CD4-positive, alpha-beta memory T cell (primary cell): Measurements from ENCODE around the gene SH3GL2. TPM values are rescaled to one million over a fixed set of nuclear protein-coding genes. Genes with fewer than 3 reads are reported as not detected.

Experiments
- CTCF ChIA-PET: fragments of 350-600 bp; sonication (Branson Sonifier 250); formaldehyde crosslinking; loops from one replicate; lab custom pipeline; 2021; ENCODE audit warnings: inconsistent platforms; ENCODE audit not compliant: partially characterized antibody; lab: Charles Lee
- POLR2A ChIA-PET: fragments of 350-600 bp; sonication (Branson Sonifier 250); formaldehyde crosslinking; loops from one replicate; lab custom pipeline; 2021; ENCODE audit not compliant: partially characterized antibody; lab: Charles Lee
- DNase-seq, 5 donors: peaks; one replicate each; pipeline versions ENCODE4 v3.0.0 to v3.0.0-alpha.2; 2020 to 2022; ENCODE audit warnings: mixed read lengths in 1 of 5
- H3K27ac ChIP-seq: one replicate; pipeline ENCODE4 v1.7.0; 2013; ENCODE audit warnings: low read depth, low read length
- H3K27me3 ChIP-seq: 2 replicates; pipeline ENCODE4 v1.7.0; 2013; ENCODE audit warnings: mild to moderate bottlenecking, low read length, moderate library complexity; ENCODE audit not compliant: insufficient read depth
- H3K36me3 ChIP-seq: 2 replicates; pipeline ENCODE4 v1.7.0; 2013; ENCODE audit warnings: mild to moderate bottlenecking, low read length, moderate library complexity; ENCODE audit not compliant: insufficient read depth
- H3K4me1 ChIP-seq: 2 replicates; pipeline ENCODE4 v1.7.0; 2013; ENCODE audit warnings: mild to moderate bottlenecking, low read length, moderate library complexity; ENCODE audit not compliant: insufficient read depth
- H3K4me3 ChIP-seq, 2 donors: one replicate each; pipeline ENCODE4 v1.7.0; 2013; ENCODE audit warnings: low read length in 2 of 2, mild to moderate bottlenecking in 1 of 2
- H3K9me3 ChIP-seq, 2 donors: one replicate each; pipeline ENCODE4 v1.7.0; 2013; ENCODE audit warnings: low read length in 2 of 2, control low read depth in 1 of 2; ENCODE audit not compliant: control insufficient read depth in 1 of 2
- H3K27ac Mint-ChIP-seq, 7 donors: one replicate each; pipeline ENCODE4 v1.8.0; 2020 to 2021; ENCODE audit warnings: mixed read lengths in 7 of 7, mild to moderate bottlenecking in 6 of 7, inconsistent platforms in 3 of 7, moderate library complexity in 3 of 7
- H3K27me3 Mint-ChIP-seq, 2 donors: one replicate each; pipeline ENCODE4 v1.8.0; 2020 to 2021; ENCODE audit warnings: mixed read lengths in 2 of 2
- H3K36me3 Mint-ChIP-seq, 2 donors: one replicate each; pipeline ENCODE4 v1.8.0; 2020 to 2021; ENCODE audit warnings: mixed read lengths in 2 of 2, inconsistent platforms in 1 of 2, mild to moderate bottlenecking in 1 of 2
- H3K4me1 Mint-ChIP-seq, 4 donors: one replicate each; pipeline ENCODE4 v1.8.0; 2020 to 2021; ENCODE audit warnings: mixed read lengths in 4 of 4, mild to moderate bottlenecking in 1 of 4
- H3K4me3 Mint-ChIP-seq, 8 donors: one replicate each; pipeline ENCODE4 v1.8.0; 2020 to 2021; ENCODE audit warnings: mixed read lengths in 8 of 8, mild to moderate bottlenecking in 7 of 8, moderate library complexity in 6 of 8, inconsistent platforms in 3 of 8
- H3K9me3 Mint-ChIP-seq, 8 donors: one replicate each; pipeline ENCODE4 v1.8.0; 2020 to 2021; ENCODE audit warnings: mixed read lengths in 8 of 8, mild to moderate bottlenecking in 5 of 8, inconsistent platforms in 3 of 8, moderate library complexity in 1 of 8
- intact Hi-C: fragments of 100-400 bp; cut with micrococcal nuclease; formaldehyde crosslinking; loops from one replicate; pipeline ENCODE4 v1.15.1; 2023
- polyA plus RNA-seq, 2 donors: library from polyadenylated mRNA; unstranded; fragments of 300-500 nt; fragmentation: Illumina TruSeq; gene quantifications; one replicate each; pipeline ENCODE4 v1.2.3, GENCODE V29; 2021
- total RNA-seq, 2 experiments: library from RNA; stranded (reverse); gene quantifications; one replicate each; pipeline ENCODE4 v1.2.3, GENCODE V29; 2021

The SH3GL2 gene
- total and polyA plus RNA-seq, 4 experiments from 2014 or later: not detected

DNA sequence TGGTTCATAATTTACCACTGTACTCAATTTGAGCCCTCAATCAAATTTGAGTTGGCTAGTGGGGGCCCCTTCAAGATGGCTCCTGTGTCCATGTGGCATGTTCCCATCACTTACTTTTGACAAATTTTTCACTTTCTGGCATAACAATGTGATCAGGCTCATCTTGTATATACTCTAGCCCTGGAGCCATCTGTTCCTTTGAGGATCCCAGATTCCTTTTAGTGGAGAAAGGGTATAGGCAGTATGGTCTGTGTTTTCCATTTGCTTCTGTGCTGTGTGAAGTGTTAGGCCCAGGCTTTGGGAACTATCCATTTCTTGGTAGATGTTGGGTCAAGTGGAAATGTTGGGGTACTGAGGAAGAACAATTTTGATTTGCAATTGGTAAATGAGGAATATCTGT is 45.7 kb downstream of the SH3GL2 start:
- Histone ChIP-seq H3K27me3 (no peaks in the 10 kb centered on the region), H3K36me3 (no peaks in the 10 kb centered on the region), H3K27ac (no peak overlapping the region), H3K4me3 (no peak overlapping the region), H3K4me1 (no peaks in the 10 kb centered on the region), H3K9me3 (no peaks in the 10 kb centered on the region)
- ChIA-PET POLR2A (no interaction called here), CTCF (no interaction called here)
- Mint-ChIP-seq H3K4me3 (no peak overlapping the region), H3K27ac (no peak overlapping the region), H3K27me3 (no peaks in the 10 kb centered on the region), H3K9me3 (peaks cover 0 to 19% (median 7%) of the 10 kb centered on the region in 8 donors), H3K36me3 (no peaks in the 10 kb centered on the region), H3K4me1 (no peaks in the 10 kb centered on the region)
- DNase-seq: no peak
- intact Hi-C loops: no loop called here

DNA sequence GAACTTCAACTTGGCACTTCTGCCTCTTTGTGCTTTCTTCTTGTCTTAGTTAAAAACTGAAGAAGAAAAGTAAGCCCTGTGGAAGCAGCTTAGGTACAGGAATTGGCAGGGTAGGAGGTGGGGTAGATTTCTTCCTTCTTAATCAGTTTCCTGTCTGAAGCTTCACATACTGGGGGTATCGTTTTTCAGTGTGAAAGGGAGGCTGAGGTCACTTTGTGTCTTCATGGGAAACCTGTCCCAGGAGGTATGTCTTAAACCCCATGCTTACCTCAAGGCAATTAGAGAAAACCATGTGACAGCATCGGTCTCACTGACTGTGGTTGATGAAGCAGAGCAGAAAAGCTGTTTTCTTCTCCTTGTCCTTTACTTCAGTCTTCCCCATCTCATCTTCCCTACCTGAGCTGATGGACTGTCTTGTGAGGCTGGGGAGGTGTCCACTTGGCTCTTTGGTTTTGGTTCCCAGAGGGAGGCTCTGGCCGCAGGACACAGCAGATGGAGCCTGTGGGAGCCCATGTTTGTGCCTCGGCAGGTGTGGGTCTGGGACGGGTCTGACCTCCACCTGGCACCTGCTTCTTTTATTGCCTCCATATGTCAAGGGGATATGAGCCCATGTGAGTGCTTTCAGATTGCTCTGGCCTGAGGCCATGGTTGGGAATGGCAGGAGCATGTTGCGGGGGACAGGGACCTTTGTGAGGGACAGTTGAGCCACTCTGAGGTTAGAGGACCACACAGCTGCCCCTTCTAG is 47.0 kb downstream of the SH3GL2 start:
- Mint-ChIP-seq H3K4me3 (no peak overlapping the region), H3K9me3 (peaks cover 0 to 19% (median 6%) of the 10 kb centered on the region in 8 donors), H3K27ac (no peak overlapping the region), H3K27me3 (no peaks in the 10 kb centered on the region), H3K4me1 (no peaks in the 10 kb centered on the region), H3K36me3 (no peaks in the 10 kb centered on the region)
- no peaks in the 10 kb centered on the region for H3K36me3 ChIP-seq
- no peaks in the 10 kb centered on the region for H3K27me3 ChIP-seq
- no peaks in the 10 kb centered on the region for H3K9me3 ChIP-seq
- CTCF ChIA-PET: no interaction called here
- no peak overlapping the region for H3K4me3 ChIP-seq
- H3K27ac ChIP-seq: no peak overlapping the region
- no peak for DNase-seq
- intact Hi-C loops: no loop called here
- no peaks in the 10 kb centered on the region for H3K4me1 ChIP-seq
- POLR2A ChIA-PET: no interaction called here

DNA sequence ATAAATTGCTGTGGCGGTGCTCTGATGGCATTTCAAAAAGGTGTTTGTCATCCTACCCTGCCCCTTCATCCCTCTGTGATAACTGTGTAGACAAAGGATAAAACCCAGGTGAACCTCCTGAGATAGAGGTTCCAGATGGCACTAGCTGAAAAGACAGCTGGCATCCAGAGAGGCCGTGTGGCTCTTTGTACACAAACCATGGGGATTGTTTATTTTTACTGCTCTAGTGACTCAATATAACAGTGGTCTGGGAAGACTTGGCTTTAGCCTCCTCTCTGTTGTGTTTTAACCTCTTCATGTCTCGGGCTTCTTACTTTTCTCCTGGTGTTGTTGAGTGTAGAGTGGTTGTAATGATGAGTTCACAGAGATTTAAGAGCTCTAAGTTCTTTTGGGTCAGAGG is 48.8 kb downstream of the SH3GL2 start:
- CTCF ChIA-PET: no interaction called here
- intact Hi-C loops: no loop called here
- H3K36me3 Mint-ChIP-seq: no peaks in the 10 kb centered on the region
- Histone ChIP-seq H3K36me3 (no peaks in the 10 kb centered on the region), H3K9me3 (no peaks in the 10 kb centered on the region), H3K4me3 (no peak overlapping the region), H3K27me3 (no peaks in the 10 kb centered on the region), H3K4me1 (no peaks in the 10 kb centered on the region), H3K27ac (no peak overlapping the region)
- H3K27me3 Mint-ChIP-seq: no peaks in the 10 kb centered on the region
- no peak overlapping the region for H3K27ac Mint-ChIP-seq
- no peak overlapping the region for H3K4me3 Mint-ChIP-seq
- no peaks in the 10 kb centered on the region for H3K4me1 Mint-ChIP-seq
- H3K9me3 Mint-ChIP-seq: peaks cover 0 to 19% (median 6%) of the 10 kb centered on the region in 8 donors
- POLR2A ChIA-PET: no interaction called here
- DNase-seq: no peak

DNA sequence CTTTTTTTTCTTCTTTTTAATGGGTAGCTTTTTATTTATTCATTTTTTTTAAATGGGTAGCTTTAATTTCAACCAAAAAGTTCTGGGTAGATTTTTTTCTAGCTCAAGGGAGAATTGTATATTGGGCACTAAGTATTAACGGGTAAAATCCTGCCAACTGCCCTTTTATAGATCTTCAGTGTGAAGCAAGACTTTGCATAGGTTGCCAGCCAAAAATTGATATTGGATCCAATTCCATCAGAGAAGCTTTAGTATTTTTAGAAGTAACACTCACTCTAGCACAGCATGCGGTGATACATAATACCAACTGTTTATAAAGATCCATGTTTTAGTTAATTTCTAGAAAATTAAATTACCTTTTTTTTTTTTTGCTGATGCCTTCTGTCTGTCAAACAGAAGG is 49.8 kb downstream of the SH3GL2 start:
- H3K27me3 ChIP-seq: no peaks in the 10 kb centered on the region
- no peaks in the 10 kb centered on the region for H3K36me3 ChIP-seq
- H3K36me3 Mint-ChIP-seq: no peaks in the 10 kb centered on the region
- H3K27ac ChIP-seq: no peak overlapping the region
- H3K4me1 Mint-ChIP-seq: no peaks in the 10 kb centered on the region
- H3K27me3 Mint-ChIP-seq: no peaks in the 10 kb centered on the region
- intact Hi-C loops: no loop called here
- peaks cover 0 to 14% (median 5%) of the 10 kb centered on the region in 8 donors for H3K9me3 Mint-ChIP-seq
- no peaks in the 10 kb centered on the region for H3K9me3 ChIP-seq
- H3K4me3 ChIP-seq: no peak overlapping the region
- H3K27ac Mint-ChIP-seq: no peak overlapping the region
- ChIA-PET CTCF (no interaction called here), POLR2A (no interaction called here)
- DNase-seq: no peak
- no peak overlapping the region for H3K4me3 Mint-ChIP-seq
- H3K4me1 ChIP-seq: no peaks in the 10 kb centered on the region

DNA sequence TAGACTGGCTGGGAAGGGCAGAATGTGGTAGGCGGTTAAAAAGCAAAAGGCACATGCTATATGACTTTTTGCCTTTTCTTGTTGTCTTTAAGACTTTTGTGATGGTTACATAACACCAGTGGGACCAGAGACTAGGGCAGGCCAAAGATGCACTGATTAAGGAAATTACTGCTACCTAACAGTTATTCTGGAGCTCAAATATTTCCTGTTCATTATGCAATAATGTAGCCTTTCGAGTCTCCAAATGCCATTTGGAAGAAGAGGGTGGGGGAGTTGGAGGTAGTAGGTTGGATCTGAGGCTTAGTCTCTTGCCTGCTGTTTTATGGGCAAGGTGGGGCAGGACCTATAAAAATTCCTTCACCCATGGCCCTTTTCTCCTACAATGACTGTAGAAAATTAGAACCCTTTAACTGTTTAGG is 51.7 kb downstream of the SH3GL2 start:
- Histone ChIP-seq H3K27ac (no peak overlapping the region), H3K4me1 (no peaks in the 10 kb centered on the region), H3K9me3 (no peaks in the 10 kb centered on the region), H3K27me3 (no peaks in the 10 kb centered on the region), H3K4me3 (no peak overlapping the region), H3K36me3 (no peaks in the 10 kb centered on the region)
- DNase-seq: no peak
- no peak overlapping the region for H3K27ac Mint-ChIP-seq
- no peak overlapping the region for H3K4me3 Mint-ChIP-seq
- H3K4me1 Mint-ChIP-seq: no peaks in the 10 kb centered on the region
- H3K36me3 Mint-ChIP-seq: no peaks in the 10 kb centered on the region
- H3K9me3 Mint-ChIP-seq: peaks cover 2 to 13% (median 7%) of the 10 kb centered on the region in 8 donors
- ChIA-PET CTCF (no interaction called here), POLR2A (no interaction called here)
- H3K27me3 Mint-ChIP-seq: no peaks in the 10 kb centered on the region
- intact Hi-C loops: no loop called here

DNA sequence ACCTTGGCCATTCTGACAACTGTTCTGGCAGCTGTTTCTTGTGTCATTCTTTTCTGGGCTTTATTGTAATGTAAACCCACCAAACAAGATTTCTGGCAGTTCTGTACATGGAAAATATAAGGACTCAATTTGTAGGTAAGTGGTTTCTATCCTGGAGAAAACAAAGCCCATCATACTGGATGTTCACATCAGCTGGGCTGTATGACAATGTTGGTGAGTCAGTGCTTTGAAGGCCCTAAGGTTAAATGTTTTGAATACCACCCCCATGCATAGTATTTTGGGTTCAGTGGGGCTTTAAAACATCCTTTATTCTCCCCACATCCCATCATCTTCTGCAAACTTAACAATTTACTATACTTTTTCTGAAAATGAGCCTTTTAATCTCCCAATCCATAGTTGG is 52.5 kb downstream of the SH3GL2 start:
- Mint-ChIP-seq H3K4me3 (no peak overlapping the region), H3K4me1 (no peaks in the 10 kb centered on the region), H3K9me3 (peaks cover 0 to 13% (median 7%) of the 10 kb centered on the region in 8 donors), H3K27ac (no peak overlapping the region), H3K27me3 (no peaks in the 10 kb centered on the region), H3K36me3 (no peaks in the 10 kb centered on the region)
- ChIA-PET POLR2A (no interaction called here), CTCF (no interaction called here)
- Histone ChIP-seq H3K4me1 (no peaks in the 10 kb centered on the region), H3K4me3 (no peak overlapping the region), H3K9me3 (no peaks in the 10 kb centered on the region), H3K27ac (no peak overlapping the region), H3K27me3 (no peaks in the 10 kb centered on the region), H3K36me3 (no peaks in the 10 kb centered on the region)
- no peak for DNase-seq
- intact Hi-C loops: no loop called here

DNA sequence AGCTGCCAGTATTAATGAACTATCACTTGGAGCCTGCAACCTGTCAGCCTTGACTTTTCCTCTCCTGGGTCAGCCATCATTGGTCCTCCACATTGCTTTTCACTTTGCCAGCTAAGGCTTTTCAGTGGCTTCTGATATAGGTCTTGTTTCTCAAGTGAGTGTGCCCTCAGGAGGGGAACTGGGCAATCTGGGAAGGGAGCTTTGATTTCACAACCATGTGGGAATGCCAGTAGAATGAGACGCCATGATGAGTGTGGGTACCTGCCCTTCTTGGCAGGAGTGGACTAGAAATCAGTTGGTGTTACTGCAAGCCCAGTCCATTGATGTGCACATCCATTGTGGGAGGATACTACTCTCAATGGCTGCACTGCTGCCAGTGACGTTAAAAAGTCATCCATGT is 54.1 kb downstream of the SH3GL2 start:
- H3K4me3 Mint-ChIP-seq: no peak overlapping the region
- Histone ChIP-seq H3K36me3 (no peaks in the 10 kb centered on the region), H3K4me3 (no peak overlapping the region), H3K4me1 (no peaks in the 10 kb centered on the region), H3K27me3 (no peaks in the 10 kb centered on the region), H3K27ac (no peak overlapping the region), H3K9me3 (no peaks in the 10 kb centered on the region)
- intact Hi-C loops: no loop called here
- no peak overlapping the region for H3K27ac Mint-ChIP-seq
- no peaks in the 10 kb centered on the region for H3K27me3 Mint-ChIP-seq
- H3K36me3 Mint-ChIP-seq: no peaks in the 10 kb centered on the region
- POLR2A ChIA-PET: no interaction called here
- no peaks in the 10 kb centered on the region for H3K4me1 Mint-ChIP-seq
- CTCF ChIA-PET: no interaction called here
- no peak for DNase-seq
- H3K9me3 Mint-ChIP-seq: peaks cover 0 to 10% (median 6%) of the 10 kb centered on the region in 8 donors
